ENCODE results near the gene TMEM150A. TPM values are rescaled to one million over a fixed set of nuclear protein-coding genes. Genes with fewer than 3 reads are reported as not detected.
A peak's percentile ranks its signal among the peaks of the same experiment; 100 is the strongest.

The TMEM150A gene
- total and polyA plus RNA-seq, 2 of the 13 experiments (the other 11 are each of a cell fraction or from before 2014, with no cell fraction given) = 30.1 to 70.4 TPM

DNA sequence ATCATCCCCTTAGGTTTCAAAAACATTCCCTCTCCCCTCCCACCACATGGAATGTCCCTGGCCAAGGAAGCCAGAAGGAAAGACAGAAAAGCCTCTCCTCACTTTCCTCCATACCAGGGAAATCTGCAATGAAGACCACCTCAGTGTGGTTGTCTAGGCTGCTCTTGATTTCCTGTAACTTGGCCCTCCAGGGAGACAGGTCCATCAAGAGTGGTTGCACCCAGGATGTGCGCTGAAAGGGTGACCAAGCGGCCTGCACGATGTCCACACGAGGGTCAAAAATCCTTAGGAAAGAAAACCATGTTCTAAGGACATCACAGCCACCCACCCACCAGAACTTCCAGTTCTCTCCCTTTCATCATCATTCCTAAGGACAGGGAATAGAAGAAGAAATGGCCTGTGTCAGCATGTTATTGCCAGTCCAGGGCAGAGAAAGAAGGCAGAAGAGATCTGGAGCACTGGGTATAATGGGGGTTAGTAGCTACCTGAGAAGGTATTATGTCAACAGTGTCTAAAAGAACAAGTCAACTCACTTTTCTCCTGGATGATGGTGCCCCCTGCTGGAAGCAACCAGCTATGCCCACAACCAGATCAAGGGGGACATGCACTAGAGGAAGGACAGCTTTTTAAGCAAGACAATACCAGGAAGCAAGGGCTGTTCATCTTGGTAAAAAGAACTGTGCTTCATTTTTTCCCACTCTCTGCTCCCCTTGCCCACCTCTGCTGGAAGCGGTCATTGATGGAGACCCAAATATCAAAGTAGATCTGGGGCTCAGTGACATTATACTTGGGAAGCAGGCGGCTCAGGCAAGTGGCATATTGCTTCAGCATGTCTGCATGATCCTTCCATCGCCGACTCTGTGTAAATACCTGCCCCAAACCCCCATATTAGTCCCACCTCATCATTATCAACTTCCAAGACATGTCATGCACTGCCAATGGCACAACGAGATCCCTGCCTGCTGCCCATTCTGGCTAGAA lies 50.5 kb downstream of the TMEM150A start (continued):
- TF ChIP-seq DNMT3B (CRISPR knock-in tag; conservative IDR thresholded peaks at IDR 0.05) = peak; percentile 37; the same call in 1 of the 2 replicates
- no peak for TF ChIP-seq TEAD3 (CRISPR knock-in tag; optimal IDR thresholded peaks at IDR 0.05; ENCODE audit: borderline replicate concordance)
- TF ChIP-seq GTF2F1 (IDR thresholded peaks at IDR 0.05; ENCODE audit: low read length) = no peak
- TF ChIP-seq, protein P1, sequence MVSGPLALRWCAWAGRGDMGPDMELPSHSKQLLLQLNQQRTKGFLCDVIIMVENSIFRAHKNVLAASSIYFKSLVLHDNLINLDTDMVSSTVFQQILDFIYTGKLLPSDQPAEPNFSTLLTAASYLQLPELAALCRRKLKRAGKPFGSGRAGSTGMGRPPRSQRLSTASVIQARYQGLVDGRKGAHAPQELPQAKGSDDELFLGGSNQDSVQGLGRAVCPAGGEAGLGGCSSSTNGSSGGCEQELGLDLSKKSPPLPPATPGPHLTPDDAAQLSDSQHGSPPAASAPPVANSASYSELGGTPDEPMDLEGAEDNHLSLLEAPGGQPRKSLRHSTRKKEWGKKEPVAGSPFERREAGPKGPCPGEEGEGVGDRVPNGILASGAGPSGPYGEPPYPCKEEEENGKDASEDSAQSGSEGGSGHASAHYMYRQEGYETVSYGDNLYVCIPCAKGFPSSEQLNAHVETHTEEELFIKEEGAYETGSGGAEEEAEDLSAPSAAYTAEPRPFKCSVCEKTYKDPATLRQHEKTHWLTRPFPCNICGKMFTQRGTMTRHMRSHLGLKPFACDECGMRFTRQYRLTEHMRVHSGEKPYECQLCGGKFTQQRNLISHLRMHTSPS (CRISPR knock-in tag; IDR thresholded peaks at IDR 0.05; ENCODE audit: low read depth) = no peak
- TF ChIP-seq KAT2B (IDR thresholded peaks at IDR 0.05; ENCODE audit: borderline replicate concordance, low read depth, low read length) = no peak
- no peak for TF ChIP-seq ZNF251 (CRISPR knock-in tag; IDR thresholded peaks at IDR 0.05)
- TF ChIP-seq, protein P2, sequence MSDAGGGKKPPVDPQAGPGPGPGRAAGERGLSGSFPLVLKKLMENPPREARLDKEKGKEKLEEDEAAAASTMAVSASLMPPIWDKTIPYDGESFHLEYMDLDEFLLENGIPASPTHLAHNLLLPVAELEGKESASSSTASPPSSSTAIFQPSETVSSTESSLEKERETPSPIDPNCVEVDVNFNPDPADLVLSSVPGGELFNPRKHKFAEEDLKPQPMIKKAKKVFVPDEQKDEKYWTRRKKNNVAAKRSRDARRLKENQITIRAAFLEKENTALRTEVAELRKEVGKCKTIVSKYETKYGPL (CRISPR knock-in tag; IDR thresholded peaks at IDR 0.05) = no peak
- TF ChIP-seq ZNF589 (CRISPR knock-in tag; conservative IDR thresholded peaks at IDR 0.05) = no peak
- TF ChIP-seq ZNF605 (CRISPR knock-in tag; IDR thresholded peaks at IDR 0.05) = peak; percentile 59; the same call in 1 of the 2 replicates
- peak; percentile 51; the same call in 1 of the 2 replicates for TF ChIP-seq KLF11 (CRISPR knock-in tag; IDR thresholded peaks at IDR 0.05)
- TF ChIP-seq SRF (IDR thresholded peaks at IDR 0.05; ENCODE audit: low read depth, low read length) = no peak
- TF ChIP-seq POLR2AphosphoS2 (IDR thresholded peaks at IDR 0.05; ENCODE audit: low read depth, low read length) = no peak; the same call in 1 of the 2 replicates
- TF ChIP-seq, protein P3, sequence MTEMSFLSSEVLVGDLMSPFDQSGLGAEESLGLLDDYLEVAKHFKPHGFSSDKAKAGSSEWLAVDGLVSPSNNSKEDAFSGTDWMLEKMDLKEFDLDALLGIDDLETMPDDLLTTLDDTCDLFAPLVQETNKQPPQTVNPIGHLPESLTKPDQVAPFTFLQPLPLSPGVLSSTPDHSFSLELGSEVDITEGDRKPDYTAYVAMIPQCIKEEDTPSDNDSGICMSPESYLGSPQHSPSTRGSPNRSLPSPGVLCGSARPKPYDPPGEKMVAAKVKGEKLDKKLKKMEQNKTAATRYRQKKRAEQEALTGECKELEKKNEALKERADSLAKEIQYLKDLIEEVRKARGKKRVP (CRISPR knock-in tag; IDR thresholded peaks at IDR 0.05) = 0 out of 4 replicates have a peak, but pooled peaks of 1 of the 2 experiments have one; percentile 29
- TF ChIP-seq ZNF557 (CRISPR knock-in tag; IDR thresholded peaks at IDR 0.05) = no peak
- TF ChIP-seq, protein P4, sequence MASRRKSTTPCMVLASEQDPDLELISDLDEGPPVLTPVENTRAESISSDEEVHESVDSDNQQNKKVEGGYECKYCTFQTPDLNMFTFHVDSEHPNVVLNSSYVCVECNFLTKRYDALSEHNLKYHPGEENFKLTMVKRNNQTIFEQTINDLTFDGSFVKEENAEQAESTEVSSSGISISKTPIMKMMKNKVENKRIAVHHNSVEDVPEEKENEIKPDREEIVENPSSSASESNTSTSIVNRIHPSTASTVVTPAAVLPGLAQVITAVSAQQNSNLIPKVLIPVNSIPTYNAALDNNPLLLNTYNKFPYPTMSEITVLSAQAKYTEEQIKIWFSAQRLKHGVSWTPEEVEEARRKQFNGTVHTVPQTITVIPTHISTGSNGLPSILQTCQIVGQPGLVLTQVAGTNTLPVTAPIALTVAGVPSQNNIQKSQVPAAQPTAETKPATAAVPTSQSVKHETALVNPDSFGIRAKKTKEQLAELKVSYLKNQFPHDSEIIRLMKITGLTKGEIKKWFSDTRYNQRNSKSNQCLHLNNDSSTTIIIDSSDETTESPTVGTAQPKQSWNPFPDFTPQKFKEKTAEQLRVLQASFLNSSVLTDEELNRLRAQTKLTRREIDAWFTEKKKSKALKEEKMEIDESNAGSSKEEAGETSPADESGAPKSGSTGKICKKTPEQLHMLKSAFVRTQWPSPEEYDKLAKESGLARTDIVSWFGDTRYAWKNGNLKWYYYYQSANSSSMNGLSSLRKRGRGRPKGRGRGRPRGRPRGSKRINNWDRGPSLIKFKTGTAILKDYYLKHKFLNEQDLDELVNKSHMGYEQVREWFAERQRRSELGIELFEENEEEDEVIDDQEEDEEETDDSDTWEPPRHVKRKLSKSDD (CRISPR knock-in tag; IDR thresholded peaks at IDR 0.05; ENCODE audit: low read depth) = no peak
- peak; percentile 55; the same call in 1 of the 2 replicates for TF ChIP-seq CBFB (CRISPR knock-in tag; IDR thresholded peaks at IDR 0.05)
- TF ChIP-seq RAD21 (CRISPR knock-in tag; IDR thresholded peaks at IDR 0.05) = peak; percentile 97
- no peak for TF ChIP-seq HMG20B (CRISPR knock-in tag; conservative IDR thresholded peaks at IDR 0.05)
- peak; percentile 62; the same call in 1 of the 2 replicates for TF ChIP-seq ZKSCAN8 (CRISPR knock-in tag; IDR thresholded peaks at IDR 0.05; ENCODE audit: borderline replicate concordance)
- TF ChIP-seq HOXA7 (CRISPR knock-in tag; IDR thresholded peaks at IDR 0.05) = no peak
- TF ChIP-seq PHF5A (CRISPR knock-in tag; IDR thresholded peaks at IDR 0.05; ENCODE audit: low read depth, unreplicated experiment) = no peak
- TF ChIP-seq PCBP2 (optimal IDR thresholded peaks at IDR 0.05; ENCODE audit: low read depth, low read length, poor library complexity, severe bottlenecking) = no peak
